Dedifferentiated amniotic fluid mesenchymal stem cell (primary cell): ENCODE results near the gene AP1B1.

Experiments used
- DNase-seq: peaks from one replicate; pipeline ENCODE4 v3.0.0-alpha.2; 2016; ENCODE audit errors: extremely low spot score

Gene AP1B1

GRCh38 chr22:29331658-29332300, 56.6 kb downstream of the AP1B1 start:
- no peak for DNase-seq

GRCh38 chr22:29331213-29331612, 57.2 kb downstream of the AP1B1 start:
- DNase-seq = no peak

- DNase-seq = no peak
Observed at GRCh38 chr22:29330753-29331152, 57.6 kb downstream of the AP1B1 start.

- DNase-seq = no peak
Observed at GRCh38 chr22:29330291-29330690, 58.1 kb downstream of the AP1B1 start.

- DNase-seq = no peak
Observed at GRCh38 chr22:29329581-29329980, 58.8 kb downstream of the AP1B1 start.

- DNase-seq = no peak
Observed at GRCh38 chr22:29328566-29329500, 59.5 kb downstream of the AP1B1 start.

- DNase-seq = no peak
Observed at GRCh38 chr22:29328055-29328454, 60.3 kb downstream of the AP1B1 start.

GRCh38 chr22:29327089-29327764, 61.1 kb downstream of the AP1B1 start:
- no peak for DNase-seq

GRCh38 chr22:29326481-29326880, 61.9 kb downstream of the AP1B1 start:
- DNase-seq = no peak

- DNase-seq = no peak
Observed at GRCh38 chr22:29325785-29326315, 62.5 kb downstream of the AP1B1 start.

- no peak for DNase-seq
Observed at GRCh38 chr22:29325356-29325755, 63.0 kb downstream of the AP1B1 start.

- no peak for DNase-seq
Observed at GRCh38 chr22:29323641-29324040, 64.7 kb downstream of the AP1B1 start.

GRCh38 chr22:29320546-29320945, 67.8 kb downstream of the AP1B1 start:
- DNase-seq = no peak

GRCh38 chr22:29319072-29319471, 69.3 kb downstream of the AP1B1 start:
- DNase-seq = no peak

- no peak for DNase-seq
Observed at GRCh38 chr22:29317827-29318454, 70.4 kb downstream of the AP1B1 start.

- DNase-seq = no peak
Observed at GRCh38 chr22:29316141-29316828, 72.1 kb downstream of the AP1B1 start.

GRCh38 chr22:29315286-29316140, 72.9 kb downstream of the AP1B1 start, which contains the start of gene RASL10A:
RASL10A (minus strand) TSS chr22:29315697; CDS start chr22:29315246, 451 bp downstream.
- DNase-seq = no peak

- no peak for DNase-seq
Observed at GRCh38 chr22:29314537-29315285, 73.7 kb downstream of the AP1B1 start.
